HCT116 (cell line): ENCODE data around the gene PDE6D. TPM values are rescaled to one million over a fixed set of nuclear protein-coding genes. Genes with fewer than 3 reads are reported as not detected.

Experiments
- ATAC-seq: fragments of 200-7000 bp; cut with Tn5 transposase; 2 replicates; pipeline ENCODE4 v1.9.1; 2020; ENCODE audit warnings: mild to moderate bottlenecking, moderate library complexity
- BruUV-seq: library from RNA; stranded (reverse); fragments of 400-500 nt; replicated peaks from 2 replicates; lab custom pipeline; 2021; lab: Mats Ljungman, UMichigan
- CTCF ChIA-PET: fragments of 300-600 bp; sonication (Branson Sonifier 250); formaldehyde crosslinking; loops from one replicate; lab custom pipeline; 2021; ENCODE audit warnings: antibody characterized with exemption; lab: Charles Lee
- POLR2A ChIA-PET: fragments of 300-600, 350-600 bp; sonication (Branson Sonifier 250); formaldehyde crosslinking; loops from one replicate; lab custom pipeline; 2021; ENCODE audit warnings: antibody characterized with exemption; lab: Charles Lee
- RAD21 ChIA-PET, 2 experiments: fragments of 300-600 bp; sonication (Branson Sonifier 250); formaldehyde crosslinking; loops; one replicate each; lab custom pipeline; 2023; ENCODE audit warnings: low total read pairs in 2 of 2; ENCODE audit not compliant: uncharacterized antibody in 2 of 2, unreplicated experiment in 2 of 2, low non-redundant PET in 1 of 2; lab: Charles Lee
- DNase-seq: peaks from one replicate; pipeline ENCODE4 v3.0.0-alpha.2; 2010; ENCODE audit warnings: low read depth, low spot score
- H2AFZ ChIP-seq: fragments of 200-600 bp; shearing (Covaris generic), sonication (generic); 2 replicates; pipeline ENCODE4 v1.6.1; 2017; ENCODE audit warnings: low read depth, mixed run types, mixed read lengths, antibody characterized with exemption, low read length; ENCODE audit not compliant: poor library complexity, severe bottlenecking
- H3K27ac ChIP-seq: 2 replicates; pipeline ENCODE4 v1.5.1; 2012; ENCODE audit warnings: low read depth, low read length
- H3K27me3 ChIP-seq: fragments of 200-600 bp; sonication (generic); 2 replicates; pipeline ENCODE4 v1.6.1; 2016; ENCODE audit warnings: mixed run types, low read length, mixed read lengths; ENCODE audit not compliant: insufficient read depth
- H3K36me3 ChIP-seq, 2 experiments: fragments of 200-500 bp in 1 of 2; fragments of 200-600 bp in 1 of 2; sonication (Bioruptor generic) in 1 of 2; sonication (generic) in 1 of 2; 2 replicates each; pipeline versions ENCODE4 v1.5.1 to v1.6.1; 2014 to 2016; ENCODE audit warnings: low read length in 2 of 2, inconsistent platforms in 1 of 2, mixed read lengths in 1 of 2, mixed run types in 1 of 2; ENCODE audit not compliant: insufficient read depth in 2 of 2, control insufficient read depth in 1 of 2
- H3K4me1 ChIP-seq, 2 experiments: fragments of 200-600 bp in 1 of 2; sonication (generic) in 1 of 2; 2 replicates each; pipeline versions ENCODE4 v1.5.1 to v1.6.1; 2012 to 2017; ENCODE audit warnings: low read length in 2 of 2, inconsistent platforms in 1 of 2, mild to moderate bottlenecking in 1 of 2, mixed read lengths in 1 of 2, mixed run types in 1 of 2, moderate library complexity in 1 of 2; ENCODE audit not compliant: insufficient read depth in 2 of 2, control insufficient read depth in 1 of 2
- H3K4me2 ChIP-seq: fragments of 200-600 bp; sonication (generic); 2 replicates; pipeline ENCODE4 v1.6.1; 2017; ENCODE audit warnings: mixed run types, low read length, mixed read lengths
- H3K4me3 ChIP-seq, 2 experiments: fragments of 200-600 bp in 1 of 2; sonication (generic) in 1 of 2; replicated peaks in 1 of 2; 2 replicates each; pipeline ENCODE4 v1.5.1; 2011 to 2016; ENCODE audit warnings: low read length in 2 of 2, control low read depth in 1 of 2, low read depth in 1 of 2, mild to moderate bottlenecking in 1 of 2, mixed read lengths in 1 of 2, mixed run types in 1 of 2
- H3K79me2 ChIP-seq: fragments of 200-600 bp; sonication (generic); 2 replicates; pipeline ENCODE4 v1.6.1; 2017; ENCODE audit warnings: mild to moderate bottlenecking, mixed run types, low read length, moderate library complexity, mixed read lengths; ENCODE audit not compliant: insufficient read depth
- H3K9ac ChIP-seq: fragments of 200-600 bp; sonication (generic); 2 replicates; pipeline ENCODE4 v1.6.1; 2016; ENCODE audit warnings: low read length, mixed read lengths
- H3K9me2 ChIP-seq: fragments of 200-600 bp; sonication (generic), shearing (Covaris generic); 2 replicates; pipeline ENCODE4 v1.6.1; 2017; ENCODE audit warnings: mixed run types, mild to moderate bottlenecking, moderate library complexity; ENCODE audit not compliant: insufficient read depth
- H3K9me3 ChIP-seq, 2 experiments: fragments of 200-500 bp in 1 of 2; fragments of 200-600 bp in 1 of 2; sonication (Bioruptor generic) in 1 of 2; sonication (generic) in 1 of 2; 2 replicates each; pipeline ENCODE4 v1.6.1; 2014 to 2017; ENCODE audit warnings: low read length in 2 of 2, mixed read lengths in 2 of 2, inconsistent platforms in 1 of 2, low read depth in 1 of 2, mild to moderate bottlenecking in 1 of 2, mixed run types in 1 of 2, moderate library complexity in 1 of 2; ENCODE audit not compliant: control insufficient read depth in 1 of 2, insufficient read depth in 1 of 2
- H4K20me1 ChIP-seq: fragments of 200-600 bp; sonication (generic), shearing (Covaris generic); 2 replicates; pipeline ENCODE4 v1.6.1; 2017; ENCODE audit warnings: mixed run types, mild to moderate bottlenecking, moderate library complexity; ENCODE audit not compliant: insufficient read depth
- ATF3 ChIP-seq: IDR thresholded peaks from 2 replicates; pipeline ENCODE4 v1.6.1; 2012
- CEBPB ChIP-seq: IDR thresholded peaks from 2 replicates; pipeline ENCODE4 v1.6.1; 2012; ENCODE audit warnings: low read depth
- CTCF ChIP-seq, 3 experiments: fragments of 200-600 bp in 1 of 3; sonication (generic) in 1 of 3; IDR thresholded peaks in 2 of 3; conservative IDR thresholded peaks in 1 of 3; 2 replicates each; pipeline ENCODE4 v1.5.1; 2012 to 2017; ENCODE audit warnings: low read depth in 2 of 3, low read length in 2 of 3, antibody characterized with exemption in 1 of 3, borderline replicate concordance in 1 of 3, control low read depth in 1 of 3, mild to moderate bottlenecking in 1 of 3, mixed read lengths in 1 of 3, mixed run types in 1 of 3, moderate library complexity in 1 of 3; ENCODE audit not compliant: insufficient read depth in 1 of 3
- EGR1 ChIP-seq: IDR thresholded peaks from 2 replicates; pipeline ENCODE4 v1.6.1; 2012; ENCODE audit warnings: low read depth
- ELF1 ChIP-seq: IDR thresholded peaks from 2 replicates; pipeline ENCODE4 v1.6.1; 2012; ENCODE audit warnings: low read depth, borderline replicate concordance
- EZH2 ChIP-seq: fragments of 200-600 bp; sonication (generic); IDR thresholded peaks from 2 replicates; pipeline ENCODE4 v1.6.1; 2017; ENCODE audit warnings: antibody characterized with exemption, mixed run types
- EZH2phosphoT487 ChIP-seq: fragments of 200-600 bp; IDR thresholded peaks from 2 replicates; pipeline ENCODE4 v1.6.1; 2018; ENCODE audit warnings: antibody characterized with exemption, borderline replicate concordance
- FOSL1 ChIP-seq: IDR thresholded peaks from 2 replicates; pipeline ENCODE4 v1.6.1; 2012; ENCODE audit warnings: low read depth
- POLR2A ChIP-seq: IDR thresholded peaks from 2 replicates; pipeline ENCODE4 v1.7.0; 2011; ENCODE audit warnings: borderline replicate concordance; ENCODE audit not compliant: insufficient read depth, insufficient read length; ENCODE audit errors: extremely low read depth
- POLR2AphosphoS5 ChIP-seq: IDR thresholded peaks from 2 replicates; pipeline ENCODE4 v1.6.1; 2011; ENCODE audit warnings: mild to moderate bottlenecking, low read depth, low read length, moderate library complexity
- RAD21 ChIP-seq: IDR thresholded peaks from 2 replicates; pipeline ENCODE4 v1.6.1; 2012; ENCODE audit warnings: low read depth, mild to moderate bottlenecking
- REST ChIP-seq: IDR thresholded peaks from 2 replicates; pipeline ENCODE4 v1.6.1; 2012; ENCODE audit warnings: low read depth
- TCF7L2 ChIP-seq: IDR thresholded peaks from 2 replicates; pipeline ENCODE4 v1.7.0; 2011; ENCODE audit warnings: borderline replicate concordance, inconsistent platforms; ENCODE audit not compliant: insufficient read depth, insufficient read length; ENCODE audit errors: extremely low read depth
- YY1 ChIP-seq: IDR thresholded peaks from 2 replicates; pipeline ENCODE4 v1.6.1; 2011; ENCODE audit warnings: low read length, low read depth, moderate library complexity, mild to moderate bottlenecking; ENCODE audit not compliant: insufficient replicate concordance; ENCODE audit errors: extremely low read depth
- ZNF274 ChIP-seq: fragments of 200-500 bp; sonication (Bioruptor generic); IDR thresholded peaks from 2 replicates; pipeline ENCODE4 v1.6.1; 2014; ENCODE audit warnings: mild to moderate bottlenecking, low read depth, low read length, inconsistent platforms
- intact Hi-C: fragments of 100-400 bp; cut with micrococcal nuclease; formaldehyde crosslinking; loops from 2 replicates; pipeline ENCODE4 v1.10.0; 2022
- total RNA-seq: library from RNA; stranded (reverse); gene quantifications from one replicate; pipeline ENCODE4 v1.2.1, GENCODE V29; 2021; ENCODE audit not compliant: unreplicated experiment

The PDE6D gene
- total RNA-seq, 1 experiment from 2014 or later: 26.6 TPM

GRCh38 chr2:231786177-231786916 is 5.3 kb upstream of the PDE6D start, which contains the start of gene COPS7B (continued):
- TF ChIP-seq ELF1 (no peak; the same call in 1 of the 2 replicates), POLR2AphosphoS5 (peak; percentile 66), FOSL1 (no peak), RAD21 (peak; percentile 42; the same call in 1 of the 2 replicates), EZH2 (no peak), POLR2A (no peak), YY1 (peak; percentile 94), REST (no peak)

GRCh38 chr2:231785822-231786176 is 4.7 kb upstream of the PDE6D start:
- DNase-seq: no peak
- Histone ChIP-seq H3K9me2 (no peaks in the 10 kb centered on the region), H2AFZ (peak overlapping the region; percentile 3), H3K4me2 (peak overlapping the region; percentile 84), H3K27me3 (no peaks in the 10 kb centered on the region), H3K4me1 (peaks cover 11 to 23% of the 10 kb centered on the region in 2 experiments), H3K9me3 (no peaks in the 10 kb centered on the region), H3K4me3 (peak overlapping the region; percentile 87 to 95), H3K36me3 (peaks cover 4 to 15% of the 10 kb centered on the region in 2 experiments; a peak in 3 of 4 replicates), H3K27ac (peak overlapping the region; percentile 83), H4K20me1 (no peaks in the 10 kb centered on the region), H3K9ac (peak overlapping the region; percentile 65), H3K79me2 (peaks cover 52% of the 10 kb centered on the region)
- ChIA-PET CTCF (interaction anchor here (1.1 kb wide), 1 partner anchor 15 kb away, joined by 3 read pairs; no protein-coding TSS in a partner anchor), RAD21 (no interaction called here), POLR2A (no interaction called here)
- ATAC-seq: no peak
- TSS peak; percentile 72 for BruUV-seq
- intact Hi-C loops: loop anchor here (5.0 kb wide), 2 partner anchors 108 to 173 kb away; no protein-coding TSS in a partner anchor
- TF ChIP-seq EZH2phosphoT487: no peak
- no peak for TF ChIP-seq TCF7L2
- TF ChIP-seq ATF3: no peak
- TF ChIP-seq POLR2AphosphoS5: no peak
- TF ChIP-seq ELF1: no peak
- no peak for TF ChIP-seq CEBPB
- TF ChIP-seq POLR2A: no peak
- TF ChIP-seq ZNF274: no peak
- TF ChIP-seq CTCF (IDR thresholded peaks at IDR 0.05 in 2 of 3, conservative IDR thresholded peaks at IDR 0.05 in 1 of 3; ENCODE audit: borderline replicate concordance in 1 of 3, insufficient read depth in 1 of 3, low read depth in 2 of 3, low read length in 2 of 3): no peak
- TF ChIP-seq EGR1: no peak
- no peak for TF ChIP-seq YY1
